ENCODE data around the gene ZNRF1. TPM values are rescaled to one million over a fixed set of nuclear protein-coding genes. Genes with fewer than 3 reads are reported as not detected.

ZNRF1 gene
- total and polyA plus RNA-seq, 2 of the 13 experiments (the other 11 are each of a cell fraction or from before 2014, with no cell fraction given), result 43.9 to 58.7 TPM

DNA sequence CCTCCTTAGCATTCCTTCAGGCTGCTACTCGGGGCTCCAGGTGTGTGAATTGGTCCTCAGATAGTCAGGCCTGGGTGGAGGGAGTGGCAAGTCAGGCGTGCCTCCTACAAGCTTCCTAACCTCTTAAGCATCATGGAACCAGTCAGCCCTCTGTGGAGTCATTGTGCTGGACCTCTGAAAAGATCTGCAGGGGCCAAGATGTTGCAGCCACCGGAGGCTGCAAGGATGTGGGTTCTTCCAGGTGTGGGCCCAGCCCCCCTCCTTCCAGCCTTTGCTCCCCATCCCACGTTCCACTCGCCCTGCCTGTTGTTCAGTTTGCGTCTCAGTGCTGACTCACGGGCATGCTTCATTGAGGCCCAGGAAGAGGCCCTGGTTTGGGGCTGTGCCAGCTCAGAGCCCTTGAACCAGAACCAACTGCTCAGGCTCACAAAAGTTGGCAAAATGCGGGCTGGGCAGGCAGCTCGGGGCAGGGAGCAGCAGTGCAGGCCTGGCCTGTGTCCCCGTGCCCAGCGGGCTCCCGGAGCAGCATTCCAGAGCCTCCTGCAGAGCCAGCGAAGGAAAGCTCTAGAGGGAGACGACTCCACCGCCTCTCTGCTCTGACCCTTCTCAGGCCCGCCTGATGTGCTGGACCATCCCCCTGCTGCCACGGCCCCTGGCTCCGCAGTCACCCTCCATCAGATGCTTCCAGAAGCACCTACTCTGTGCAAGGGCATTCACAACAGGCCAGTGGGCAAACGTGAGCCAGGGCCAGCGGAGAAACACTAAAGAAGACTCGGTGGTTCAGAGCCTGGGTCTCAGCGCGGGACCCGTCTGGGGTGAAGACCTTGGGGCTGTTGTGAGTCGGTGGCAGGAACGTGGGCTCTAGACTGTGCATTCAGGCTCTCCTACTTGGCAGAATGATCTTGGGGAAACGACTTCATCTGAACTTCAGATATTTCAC lies 110.2 kb downstream of the ZNRF1 start:
- ChIA-PET CTCF (ENCODE audit: low intra/inter-chr PET ratio, low total read pairs) (no interaction called here), POLR2A (interaction anchor here (1.3 to 3.9 kb wide), 2 partner anchors 10 to 117 kb away, joined by 4 to 27 read pairs; no protein-coding TSS in a partner anchor)
- no peak for ATAC-seq
- Histone ChIP-seq H3K36me3 (replicated peaks in 1 of 2; ENCODE audit: control insufficient read depth in 1 of 2, insufficient read depth in 2 of 2, low read length in 2 of 2) (peaks cover 24 to 39% of the 10 kb centered on the region in 2 experiments), H2AFZ (ENCODE audit: low read length) (no peak overlapping the region), H3K9ac (ENCODE audit: insufficient read depth, low read depth, low read length) (no peak overlapping the region), H3K27ac (ENCODE audit: extremely low read length, insufficient read depth, low read length) (no peak overlapping the region), H4K20me1 (ENCODE audit: insufficient read depth, low read length) (peaks cover 3% of the 10 kb centered on the region; the same call in 1 of the 2 replicates), H3K79me2 (ENCODE audit: insufficient read depth, low read length) (peaks cover 1% of the 10 kb centered on the region), H3K9me3 (ENCODE audit: low read length) (no peaks in the 10 kb centered on the region), H3K4me1 (ENCODE audit: insufficient read depth, low read length) (peaks cover 41% of the 10 kb centered on the region), H3K4me2 (ENCODE audit: low read depth, low read length) (no peak overlapping the region), H3K4me3 (replicated peaks in 1 of 3; ENCODE audit: insufficient read depth in 1 of 3, low read depth in 2 of 3, low read length in 3 of 3) (no peak overlapping the region), H3K27me3 (ENCODE audit: control insufficient read depth in 1 of 2, insufficient read depth in 2 of 2, low read length in 2 of 2) (no peaks in the 10 kb centered on the region)
- in situ Hi-C loops (cut with HindIII; ENCODE audit: extremely low pct_ligation_motif_present, low pct_unique_long_range_greater_than_20kb) (loop anchor here (10.0 kb wide), 1 partner anchor 114 kb away; the partner anchor contains the start of gene ZNRF1), intact Hi-C loops (cut with micrococcal nuclease; ENCODE audit: unreplicated experiment) (no loop called here)
- DNase-seq (ENCODE audit: low spot score), result no peak
- BruUV-seq (replicated peaks), result no TSS peak
- FAIRE-seq, result no peak
- WGBS (ENCODE audit: low lambda C conversion rate), result 89% methylated on average over 23 of the region's 27 CpGs
- TF ChIP-seq, protein P1, sequence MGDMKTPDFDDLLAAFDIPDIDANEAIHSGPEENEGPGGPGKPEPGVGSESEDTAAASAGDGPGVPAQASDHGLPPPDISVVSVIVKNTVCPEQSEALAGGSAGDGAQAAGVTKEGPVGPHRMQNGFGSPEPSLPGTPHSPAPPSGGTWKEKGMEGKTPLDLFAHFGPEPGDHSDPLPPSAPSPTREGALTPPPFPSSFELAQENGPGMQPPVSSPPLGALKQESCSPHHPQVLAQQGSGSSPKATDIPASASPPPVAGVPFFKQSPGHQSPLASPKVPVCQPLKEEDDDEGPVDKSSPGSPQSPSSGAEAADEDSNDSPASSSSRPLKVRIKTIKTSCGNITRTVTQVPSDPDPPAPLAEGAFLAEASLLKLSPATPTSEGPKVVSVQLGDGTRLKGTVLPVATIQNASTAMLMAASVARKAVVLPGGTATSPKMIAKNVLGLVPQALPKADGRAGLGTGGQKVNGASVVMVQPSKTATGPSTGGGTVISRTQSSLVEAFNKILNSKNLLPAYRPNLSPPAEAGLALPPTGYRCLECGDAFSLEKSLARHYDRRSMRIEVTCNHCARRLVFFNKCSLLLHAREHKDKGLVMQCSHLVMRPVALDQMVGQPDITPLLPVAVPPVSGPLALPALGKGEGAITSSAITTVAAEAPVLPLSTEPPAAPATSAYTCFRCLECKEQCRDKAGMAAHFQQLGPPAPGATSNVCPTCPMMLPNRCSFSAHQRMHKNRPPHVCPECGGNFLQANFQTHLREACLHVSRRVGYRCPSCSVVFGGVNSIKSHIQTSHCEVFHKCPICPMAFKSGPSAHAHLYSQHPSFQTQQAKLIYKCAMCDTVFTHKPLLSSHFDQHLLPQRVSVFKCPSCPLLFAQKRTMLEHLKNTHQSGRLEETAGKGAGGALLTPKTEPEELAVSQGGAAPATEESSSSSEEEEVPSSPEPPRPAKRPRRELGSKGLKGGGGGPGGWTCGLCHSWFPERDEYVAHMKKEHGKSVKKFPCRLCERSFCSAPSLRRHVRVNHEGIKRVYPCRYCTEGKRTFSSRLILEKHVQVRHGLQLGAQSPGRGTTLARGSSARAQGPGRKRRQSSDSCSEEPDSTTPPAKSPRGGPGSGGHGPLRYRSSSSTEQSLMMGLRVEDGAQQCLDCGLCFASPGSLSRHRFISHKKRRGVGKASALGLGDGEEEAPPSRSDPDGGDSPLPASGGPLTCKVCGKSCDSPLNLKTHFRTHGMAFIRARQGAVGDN (CRISPR knock-in tag; IDR thresholded peaks at IDR 0.05), result peak; percentile 36; the same call in 1 of the 2 replicates
- TF ChIP-seq ZSCAN31 (CRISPR knock-in tag; IDR thresholded peaks at IDR 0.05; ENCODE audit: low read depth) (0 out of 2 replicates have a peak, but pooled peaks have one; percentile 32), BORCS8-MEF2B (CRISPR knock-in tag; IDR thresholded peaks at IDR 0.05) (0 out of 2 replicates have a peak, but pooled peaks have one; percentile 57), AGO2 (optimal IDR thresholded peaks at IDR 0.05; ENCODE audit: low read depth, low read length) (peak; percentile 84), ERF (CRISPR knock-in tag; IDR thresholded peaks at IDR 0.05) (no peak), HNRNPL (IDR thresholded peaks at IDR 0.05; ENCODE audit: low read depth, low read length) (0 out of 2 replicates have a peak, but pooled peaks have one; percentile 44), CBX2 (IDR thresholded peaks at IDR 0.05; ENCODE audit: low read depth, low read length) (no peak), CBX2 (CRISPR knock-in tag; IDR thresholded peaks at IDR 0.05; ENCODE audit: low read depth) (no peak), KDM2A (CRISPR knock-in tag; IDR thresholded peaks at IDR 0.05; ENCODE audit: borderline replicate concordance, low read depth) (peak; percentile 13; the same call in 1 of the 2 replicates), RBM22 (optimal IDR thresholded peaks at IDR 0.05; ENCODE audit: low read length) (peak; percentile 4), ZBTB38 (CRISPR knock-in tag; IDR thresholded peaks at IDR 0.05) (0 out of 2 replicates have a peak, but pooled peaks have one; percentile 30), ZNF672 (CRISPR knock-in tag; IDR thresholded peaks at IDR 0.05) (no peak), MLLT10 (CRISPR knock-in tag; IDR thresholded peaks at IDR 0.05) (no peak), ZBTB10 (CRISPR knock-in tag; IDR thresholded peaks at IDR 0.05; ENCODE audit: borderline replicate concordance) (no peak), AGO1 (IDR thresholded peaks at IDR 0.05; ENCODE audit: low read depth, low read length, poor library complexity, severe bottlenecking) (peak; percentile 78)

All from HepG2 (cell line).